A549 (cell line): ENCODE measurements around the gene UBE2E1.

Source experiments
- CHD4 ChIP-seq: fragments of 200-600 bp; sonication (generic); IDR thresholded peaks from 2 replicates; pipeline ENCODE4 v1.6.1; 2016; ENCODE audit warnings: antibody characterized with exemption, mild to moderate bottlenecking, borderline replicate concordance
- CTCF ChIP-seq: fragments of >200 bp; sonication (Bioruptor Twin); formaldehyde crosslinking; IDR thresholded peaks from 3 replicates; pipeline ENCODE4 v1.5.1; 2016
- EP300 ChIP-seq, 2 experiments: fragments of >200 bp; sonication (Bioruptor Twin); formaldehyde crosslinking; IDR thresholded peaks; 2 replicates in 1 of 2; 3 replicates in 1 of 2; pipeline ENCODE4 v1.6.1; 2016 to 2017
- KDM1A ChIP-seq: fragments of 200-600 bp; sonication (generic); IDR thresholded peaks from 2 replicates; pipeline ENCODE4 v1.6.1; 2016; ENCODE audit warnings: low read depth, mild to moderate bottlenecking
- MAX ChIP-seq: IDR thresholded peaks from 2 replicates; pipeline ENCODE4 v1.6.1; 2012
- RCOR1 ChIP-seq: fragments of 150-350 bp; IDR thresholded peaks from 2 replicates; pipeline ENCODE4 v1.6.1; 2014; ENCODE audit warnings: antibody characterized with exemption, low read length, low read depth
- SMC3 ChIP-seq: fragments of >200 bp; sonication (Bioruptor Twin); formaldehyde crosslinking; IDR thresholded peaks from 3 replicates; pipeline ENCODE4 v1.6.1; 2018; ENCODE audit warnings: inconsistent platforms
- SREBF2 ChIP-seq: fragments of 450-650 bp; IDR thresholded peaks from 2 replicates; pipeline ENCODE4 v1.6.1; 2014; ENCODE audit warnings: mild to moderate bottlenecking, moderate library complexity

GRCh38 chr3:23875113-23875725 is 69.5 kb downstream of the UBE2E1 start:
- no peak for TF ChIP-seq KDM1A
- TF ChIP-seq CTCF, result no peak
- TF ChIP-seq SREBF2, result no peak
- TF ChIP-seq CHD4, result no peak
- TF ChIP-seq RCOR1, result no peak
- TF ChIP-seq SMC3, result no peak
- TF ChIP-seq EP300 (IDR thresholded peaks at IDR 0.05), result no peak
- no peak for TF ChIP-seq MAX
